ENCODE measurements around the gene MLST8.

Gene MLST8

DNA sequence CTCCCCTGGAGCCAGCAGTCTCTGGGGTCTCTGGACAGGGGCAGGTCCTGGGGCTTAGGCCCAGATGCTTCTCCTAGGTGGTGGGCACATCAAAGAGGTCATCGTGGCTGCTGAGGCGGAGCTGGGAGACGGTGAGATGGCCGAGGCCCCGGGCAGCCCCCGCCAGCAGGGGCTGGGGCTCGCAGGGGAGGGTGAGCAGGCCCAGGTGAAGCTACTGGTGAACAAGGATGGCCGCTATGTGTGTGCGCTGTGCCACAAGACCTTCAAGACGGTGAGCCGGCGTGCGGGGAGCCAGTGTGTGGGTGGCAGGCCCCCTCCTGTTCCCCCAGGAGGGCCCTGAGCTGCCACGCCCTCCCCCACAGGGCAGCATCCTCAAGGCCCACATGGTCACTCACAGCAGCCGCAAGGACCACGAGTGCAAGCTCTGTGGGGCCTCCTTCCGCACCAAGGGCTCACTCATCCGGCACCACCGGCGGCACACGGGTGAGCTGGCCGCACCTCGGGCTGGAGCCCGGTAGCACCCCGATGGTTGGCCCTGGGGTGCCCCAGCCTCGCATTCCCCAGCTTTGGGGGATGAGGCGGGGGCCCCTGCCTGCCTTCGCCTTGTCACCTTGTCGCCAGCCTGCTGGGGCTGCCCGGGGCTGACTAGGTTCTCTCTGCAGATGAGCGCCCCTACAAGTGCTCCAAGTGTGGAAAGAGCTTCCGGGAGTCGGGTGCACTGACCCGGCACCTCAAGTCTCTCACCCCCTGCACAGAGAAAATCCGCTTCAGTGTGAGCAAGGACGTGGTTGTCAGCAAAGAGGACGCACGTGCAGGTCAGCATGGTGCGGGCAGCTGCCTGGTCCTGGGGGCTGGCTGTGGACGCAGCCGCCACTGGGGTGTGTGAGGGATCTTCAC lies 27.1 kb downstream of the MLST8 start:
- TF ChIP-seq GATA3 (IDR thresholded peaks at IDR 0.05; ENCODE audit: low read depth, low read length) (no peak), GATA2 (IDR thresholded peaks at IDR 0.05; ENCODE audit: low read depth, low read length) (no peak)

DNA sequence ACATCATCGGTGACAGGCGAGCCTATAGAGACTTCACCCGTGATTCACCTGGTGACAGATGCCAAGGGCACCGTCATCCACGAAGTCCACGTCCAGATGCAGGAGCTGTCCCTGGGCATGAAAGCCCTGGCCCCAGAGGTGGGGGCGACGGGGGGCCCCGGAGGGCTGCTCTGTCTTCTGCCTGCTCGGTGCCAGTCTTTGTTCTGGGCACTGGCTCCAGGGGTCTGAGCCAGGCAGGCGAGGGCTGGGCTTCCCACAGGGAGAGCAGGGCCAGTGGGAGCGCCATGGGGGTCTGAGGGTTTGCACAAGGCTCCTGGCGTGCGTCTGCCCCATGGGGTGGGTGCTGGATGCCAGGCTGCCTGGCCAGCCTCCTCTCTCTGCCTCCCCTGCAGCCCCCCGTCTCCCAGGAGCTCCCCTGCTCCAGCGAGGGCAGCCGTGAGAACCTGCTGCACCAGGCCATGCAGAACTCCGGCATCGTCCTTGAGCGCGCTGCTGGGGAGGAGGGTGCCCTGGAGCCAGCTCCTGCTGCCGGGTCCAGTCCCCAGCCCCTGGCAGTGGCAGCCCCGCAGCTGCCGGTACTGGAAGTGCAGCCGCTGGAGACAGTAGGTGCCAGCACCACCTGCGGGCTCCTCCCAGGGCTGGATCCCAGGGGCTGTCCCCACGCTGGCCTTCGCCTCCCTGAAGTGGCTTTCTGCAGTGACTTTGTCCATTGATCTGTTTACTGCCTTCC lies 28.0 kb downstream of the MLST8 start:
- TF ChIP-seq GATA2 (IDR thresholded peaks at IDR 0.05; ENCODE audit: low read depth, low read length), result no peak
- no peak for TF ChIP-seq GATA3 (IDR thresholded peaks at IDR 0.05; ENCODE audit: low read depth, low read length)

- TF ChIP-seq GATA2 (IDR thresholded peaks at IDR 0.05; ENCODE audit: low read depth, low read length), result no peak
These were observed 28.9 kb downstream of the MLST8 start for GRCh38 chr16:2233872-2234812.

GRCh38 chr16:2234813-2235170 lies 29.5 kb downstream of the MLST8 start:
- no peak for TF ChIP-seq GATA2 (IDR thresholded peaks at IDR 0.05; ENCODE audit: low read depth, low read length)
- TF ChIP-seq GATA3 (IDR thresholded peaks at IDR 0.05; ENCODE audit: low read depth, low read length), result no peak

- TF ChIP-seq GATA2 (IDR thresholded peaks at IDR 0.05; ENCODE audit: low read depth, low read length), result no peak
- no peak for TF ChIP-seq GATA3 (IDR thresholded peaks at IDR 0.05; ENCODE audit: low read depth, low read length)
These were observed 30.0 kb downstream of the MLST8 start for GRCh38 chr16:2235234-2235651.

- no peak for TF ChIP-seq GATA2 (IDR thresholded peaks at IDR 0.05; ENCODE audit: low read depth, low read length)
- TF ChIP-seq GATA3 (IDR thresholded peaks at IDR 0.05; ENCODE audit: low read depth, low read length), result no peak
These were observed 30.6 kb downstream of the MLST8 start for GRCh38 chr16:2235695-2236336.

GRCh38 chr16:2236337-2237101 lies 31.3 kb downstream of the MLST8 start, which contains the start of gene DNASE1L2:
Gene DNASE1L2, plus strand, starts transcription at chr16:2236444. Its CDS starts 373 bp downstream, at chr16:2236817.
- TF ChIP-seq GATA3 (IDR thresholded peaks at IDR 0.05; ENCODE audit: low read depth, low read length), result no peak
- no peak for TF ChIP-seq GATA2 (IDR thresholded peaks at IDR 0.05; ENCODE audit: low read depth, low read length)

DNA sequence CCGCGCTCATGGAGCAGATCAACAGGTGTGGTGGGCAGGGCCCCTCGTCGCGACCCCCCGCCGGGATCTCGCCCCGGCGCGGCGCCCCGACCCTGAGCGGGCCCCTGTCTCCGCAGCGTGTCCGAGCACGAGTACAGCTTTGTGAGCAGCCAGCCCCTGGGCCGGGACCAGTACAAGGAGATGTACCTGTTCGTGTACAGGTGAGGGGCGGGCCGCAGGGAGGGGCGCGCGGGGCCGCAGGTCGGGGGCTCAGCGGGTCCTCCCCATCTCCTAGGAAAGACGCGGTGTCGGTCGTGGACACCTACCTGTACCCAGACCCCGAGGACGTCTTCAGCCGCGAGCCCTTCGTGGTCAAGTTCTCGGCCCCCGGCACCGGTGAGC lies 31.8 kb downstream of the MLST8 start:
- TF ChIP-seq GATA2 (IDR thresholded peaks at IDR 0.05; ENCODE audit: low read depth, low read length), result no peak
- no peak for TF ChIP-seq GATA3 (IDR thresholded peaks at IDR 0.05; ENCODE audit: low read depth, low read length)

DNA sequence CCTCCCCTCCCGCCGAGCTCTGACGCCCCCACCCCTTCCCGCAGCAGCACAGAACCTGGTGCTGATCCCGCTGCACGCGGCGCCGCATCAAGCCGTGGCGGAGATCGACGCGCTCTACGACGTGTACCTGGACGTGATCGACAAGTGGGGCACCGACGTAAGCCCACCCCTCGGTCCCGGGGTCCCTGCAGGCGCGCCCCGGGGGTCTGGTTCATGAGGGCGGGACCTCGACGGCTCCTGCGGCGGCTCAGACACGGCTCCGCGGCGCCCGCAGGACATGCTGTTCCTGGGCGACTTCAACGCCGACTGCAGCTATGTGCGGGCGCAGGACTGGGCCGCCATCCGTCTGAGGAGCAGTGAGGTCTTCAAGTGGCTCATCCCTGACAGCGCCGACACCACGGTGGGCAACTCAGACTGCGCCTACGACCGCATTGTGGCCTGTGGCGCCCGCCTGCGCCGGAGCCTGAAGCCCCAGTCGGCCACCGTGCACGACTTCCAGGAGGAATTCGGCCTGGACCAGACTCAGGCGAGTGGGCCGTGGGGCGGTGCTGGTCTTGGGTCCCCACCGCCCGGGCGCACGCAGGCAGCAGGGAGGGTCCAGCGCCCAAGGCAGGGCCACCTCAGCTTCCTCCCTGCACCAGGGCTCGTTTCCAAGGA lies 32.4 kb downstream of the MLST8 start:
- no peak for TF ChIP-seq GATA3 (IDR thresholded peaks at IDR 0.05; ENCODE audit: low read depth, low read length)
- no peak for TF ChIP-seq GATA2 (IDR thresholded peaks at IDR 0.05; ENCODE audit: low read depth, low read length)

DNA sequence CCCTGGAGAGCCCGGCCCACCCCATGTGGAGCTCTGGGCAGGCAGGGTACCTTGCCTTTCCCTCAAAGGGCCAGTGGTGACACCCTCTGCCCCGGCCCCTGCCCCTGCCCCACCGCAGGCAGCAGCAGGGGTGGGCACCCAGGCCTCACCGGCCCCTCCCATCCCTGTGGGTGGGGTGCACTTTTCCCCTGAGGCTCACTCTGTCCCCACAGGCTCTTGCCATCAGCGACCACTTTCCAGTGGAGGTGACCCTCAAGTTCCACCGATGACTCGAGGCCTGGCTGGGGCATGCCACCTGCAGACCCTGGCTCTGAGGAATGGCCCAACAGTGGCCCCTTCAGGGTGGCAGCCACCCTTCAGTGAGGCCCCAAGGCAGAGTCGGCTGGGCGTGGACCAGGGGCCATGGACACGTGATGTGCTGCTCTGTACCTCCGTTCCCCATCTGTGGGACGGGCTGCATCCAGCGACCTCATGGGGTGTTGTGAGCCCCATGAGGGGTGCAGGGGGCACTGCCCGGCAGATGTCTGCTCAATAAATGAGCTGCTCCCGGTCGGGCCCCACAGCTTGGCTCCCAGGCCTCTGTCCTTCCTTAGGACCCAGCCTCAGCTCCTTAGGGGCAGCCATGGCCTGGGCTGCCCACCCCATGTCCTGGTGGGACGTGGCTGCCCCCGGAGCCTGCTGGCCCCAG lies 33.0 kb downstream of the MLST8 start:
- TF ChIP-seq GATA2 (IDR thresholded peaks at IDR 0.05; ENCODE audit: low read depth, low read length) (no peak), GATA3 (IDR thresholded peaks at IDR 0.05; ENCODE audit: low read depth, low read length) (no peak)

DNA sequence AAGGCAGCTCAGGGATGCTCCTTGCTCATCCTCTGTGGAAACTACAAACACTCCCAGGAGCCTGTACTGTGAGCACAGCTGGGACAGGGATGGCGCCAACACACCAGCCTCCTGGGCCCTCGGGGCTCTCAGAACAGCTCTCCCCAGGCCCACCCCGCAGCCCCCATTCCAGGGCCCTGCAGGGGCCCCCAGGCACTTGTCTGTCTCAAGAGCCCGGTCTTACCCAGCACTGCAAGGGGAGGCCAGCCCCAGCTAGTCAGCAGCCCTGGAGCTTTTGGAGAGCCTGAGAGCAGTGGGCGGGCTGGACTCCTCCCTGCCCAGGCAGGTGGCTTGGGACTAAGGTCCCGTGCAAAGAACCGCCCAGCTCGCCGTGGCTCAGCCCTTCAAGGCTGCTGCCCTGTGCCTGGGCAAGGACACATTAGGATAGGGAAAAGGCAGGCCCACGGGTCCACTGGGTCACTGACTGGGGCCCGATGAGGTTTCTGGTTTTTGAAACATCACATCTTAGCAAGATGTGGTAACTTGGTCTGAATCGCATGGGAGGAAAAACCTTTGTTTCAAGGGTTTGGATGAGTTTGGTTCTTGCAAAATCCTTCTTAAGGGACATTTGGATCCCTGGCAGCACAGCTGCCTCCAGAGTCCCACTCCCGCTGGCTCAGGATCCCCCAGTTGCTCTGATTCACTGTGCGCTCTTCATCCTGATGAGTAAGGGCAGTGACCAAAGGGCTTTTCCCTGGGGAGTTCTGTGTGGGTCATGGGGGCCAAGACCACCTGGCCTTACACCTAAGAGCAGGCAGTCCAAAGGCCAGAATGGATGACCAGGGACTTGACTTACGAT lies 33.8 kb downstream of the MLST8 start:
- no peak for TF ChIP-seq GATA2 (IDR thresholded peaks at IDR 0.05; ENCODE audit: low read depth, low read length)
